Naive B cell (primary cell): ENCODE data around the gene ADGRL3. TPM values are rescaled to one million over a fixed set of nuclear protein-coding genes. Genes with fewer than 3 reads are reported as not detected.

Source experiments
- ATAC-seq, 2 donors: fragments of 150-1000 bp; cut with Tn5 transposase; 2 replicates each; pipeline ENCODE4 v1.10.0; 2021; ENCODE audit warnings: low read depth in 2 of 2, mild to moderate bottlenecking in 2 of 2, moderate library complexity in 2 of 2
- DNase-seq: peaks from one replicate; pipeline ENCODE4 v3.0.0; 2022
- H3K27ac Mint-ChIP-seq, 6 donors: one replicate each; pipeline ENCODE4 v1.8.0; 2020 to 2022; ENCODE audit warnings: mild to moderate bottlenecking in 6 of 6, mixed read lengths in 6 of 6, moderate library complexity in 5 of 6, inconsistent platforms in 2 of 6
- H3K27me3 Mint-ChIP-seq, 3 donors: one replicate each; pipeline ENCODE4 v1.8.0; 2021 to 2022; ENCODE audit warnings: mixed read lengths in 3 of 3, mild to moderate bottlenecking in 1 of 3
- H3K36me3 Mint-ChIP-seq, 2 donors: one replicate each; pipeline ENCODE4 v1.8.0; 2020 to 2022; ENCODE audit warnings: mixed read lengths in 2 of 2, inconsistent platforms in 1 of 2, mild to moderate bottlenecking in 1 of 2
- H3K4me1 Mint-ChIP-seq, 3 donors: one replicate each; pipeline ENCODE4 v1.8.0; 2020 to 2022; ENCODE audit warnings: mixed read lengths in 3 of 3, inconsistent platforms in 1 of 3, mild to moderate bottlenecking in 1 of 3, moderate library complexity in 1 of 3
- H3K4me3 Mint-ChIP-seq, 8 donors: one replicate each; pipeline ENCODE4 v1.8.0; 2020 to 2022; ENCODE audit warnings: mild to moderate bottlenecking in 8 of 8, mixed read lengths in 8 of 8, moderate library complexity in 8 of 8, inconsistent platforms in 2 of 8
- H3K9me3 Mint-ChIP-seq, 7 donors: one replicate each; pipeline ENCODE4 v1.8.0; 2020 to 2022; ENCODE audit warnings: mixed read lengths in 7 of 7, mild to moderate bottlenecking in 5 of 7, inconsistent platforms in 2 of 7, moderate library complexity in 1 of 7
- polyA plus RNA-seq, 6 donors: library from polyadenylated mRNA; unstranded; fragments of 300-500 nt; fragmentation: Illumina TruSeq; gene quantifications; one replicate each; pipeline ENCODE4 v1.2.3, GENCODE V29; 2021; ENCODE audit warnings: low read depth in 6 of 6

Gene ADGRL3
- polyA plus RNA-seq, 6 donors from 2014 or later = not detected

- H3K4me1 Mint-ChIP-seq = no peaks in the 10 kb centered on the region
- no peaks in the 10 kb centered on the region for H3K27me3 Mint-ChIP-seq
- no peaks in the 10 kb centered on the region for H3K36me3 Mint-ChIP-seq
- no peak for ATAC-seq
- DNase-seq = no peak
- no peak overlapping the region for H3K4me3 Mint-ChIP-seq
- H3K27ac Mint-ChIP-seq = no peak overlapping the region
- peaks cover 0 to 12% (median 4%) of the 10 kb centered on the region in 7 donors for H3K9me3 Mint-ChIP-seq
Observed at GRCh38 chr4:61308033-61308432, 107.9 kb downstream of the ADGRL3 start.

GRCh38 chr4:61309616-61310015 lies 109.5 kb downstream of the ADGRL3 start:
- Mint-ChIP-seq H3K36me3 (no peaks in the 10 kb centered on the region), H3K4me1 (no peaks in the 10 kb centered on the region), H3K27me3 (no peaks in the 10 kb centered on the region), H3K9me3 (peaks cover 0 to 19% (median 4%) of the 10 kb centered on the region in 7 donors), H3K27ac (no peak overlapping the region), H3K4me3 (no peak overlapping the region)
- no peak for DNase-seq
- no peak for ATAC-seq

- Mint-ChIP-seq H3K4me1 (no peaks in the 10 kb centered on the region), H3K4me3 (no peak overlapping the region), H3K27me3 (no peaks in the 10 kb centered on the region), H3K36me3 (no peaks in the 10 kb centered on the region), H3K27ac (no peak overlapping the region), H3K9me3 (peaks cover 0 to 24% (median 4%) of the 10 kb centered on the region in 7 donors)
- DNase-seq = no peak
- ATAC-seq = no peak
Observed at GRCh38 chr4:61312526-61312925, 112.4 kb downstream of the ADGRL3 start.

- ATAC-seq = no peak
- no peak for DNase-seq
- Mint-ChIP-seq H3K9me3 (peaks cover 0 to 20% (median 4%) of the 10 kb centered on the region in 7 donors), H3K4me1 (no peaks in the 10 kb centered on the region), H3K36me3 (no peaks in the 10 kb centered on the region), H3K4me3 (no peak overlapping the region), H3K27ac (no peak overlapping the region), H3K27me3 (no peaks in the 10 kb centered on the region)
Observed at GRCh38 chr4:61318431-61318830, 118.3 kb downstream of the ADGRL3 start.

GRCh38 chr4:61319156-61319555 lies 119.0 kb downstream of the ADGRL3 start:
- H3K27ac Mint-ChIP-seq = no peak overlapping the region
- H3K9me3 Mint-ChIP-seq = peaks cover 0 to 26% (median 7%) of the 10 kb centered on the region in 7 donors

GRCh38 chr4:61320154-61320553 lies 120.0 kb downstream of the ADGRL3 start:
- Mint-ChIP-seq H3K9me3 (peaks cover 0 to 20% (median 7%) of the 10 kb centered on the region in 7 donors), H3K27me3 (no peaks in the 10 kb centered on the region), H3K4me1 (no peaks in the 10 kb centered on the region), H3K27ac (no peak overlapping the region), H3K4me3 (no peak overlapping the region), H3K36me3 (no peaks in the 10 kb centered on the region)
- no peak for DNase-seq
- no peak for ATAC-seq

More at GRCh38 chr4:61319156-61319555, 119.0 kb downstream of the ADGRL3 start:
- Mint-ChIP-seq H3K36me3 (no peaks in the 10 kb centered on the region), H3K4me3 (no peak overlapping the region), H3K27me3 (no peaks in the 10 kb centered on the region), H3K4me1 (no peaks in the 10 kb centered on the region)
- ATAC-seq = no peak
- DNase-seq = no peak

GRCh38 chr4:61320631-61321030 lies 120.5 kb downstream of the ADGRL3 start:
- H3K4me1 Mint-ChIP-seq = no peaks in the 10 kb centered on the region
- no peak overlapping the region for H3K27ac Mint-ChIP-seq

GRCh38 chr4:61332693-61333092 lies 132.6 kb downstream of the ADGRL3 start:
- Mint-ChIP-seq H3K9me3 (peaks cover 0 to 8% (median 3%) of the 10 kb centered on the region in 7 donors), H3K36me3 (no peaks in the 10 kb centered on the region), H3K27me3 (no peaks in the 10 kb centered on the region), H3K4me3 (no peak overlapping the region), H3K27ac (no peak overlapping the region), H3K4me1 (no peaks in the 10 kb centered on the region)
- ATAC-seq = no peak
- DNase-seq = no peak

More at GRCh38 chr4:61320631-61321030, 120.5 kb downstream of the ADGRL3 start:
- H3K36me3 Mint-ChIP-seq = no peaks in the 10 kb centered on the region
- ATAC-seq (no peak), DNase-seq (no peak)
- no peak overlapping the region for H3K4me3 Mint-ChIP-seq
- H3K9me3 Mint-ChIP-seq = peaks cover 0 to 20% (median 7%) of the 10 kb centered on the region in 7 donors
- no peaks in the 10 kb centered on the region for H3K27me3 Mint-ChIP-seq

- Mint-ChIP-seq H3K9me3 (peaks cover 0 to 12% (median 2%) of the 10 kb centered on the region in 7 donors), H3K27ac (no peak overlapping the region), H3K27me3 (no peaks in the 10 kb centered on the region), H3K36me3 (no peaks in the 10 kb centered on the region), H3K4me1 (no peaks in the 10 kb centered on the region), H3K4me3 (no peak overlapping the region)
- DNase-seq (no peak), ATAC-seq (no peak)
Observed at GRCh38 chr4:61333490-61333889, 133.4 kb downstream of the ADGRL3 start.

GRCh38 chr4:61335241-61335763 lies 135.2 kb downstream of the ADGRL3 start:
- Mint-ChIP-seq H3K9me3 (peaks cover 0 to 12% (median 2%) of the 10 kb centered on the region in 7 donors), H3K27ac (no peak overlapping the region), H3K27me3 (no peaks in the 10 kb centered on the region), H3K4me1 (no peaks in the 10 kb centered on the region), H3K4me3 (no peak overlapping the region), H3K36me3 (no peaks in the 10 kb centered on the region)
- no peak for ATAC-seq
- DNase-seq = no peak

GRCh38 chr4:61336488-61336887 lies 136.4 kb downstream of the ADGRL3 start:
- peaks cover 0 to 9% (median 1%) of the 10 kb centered on the region in 7 donors for H3K9me3 Mint-ChIP-seq
- no peaks in the 10 kb centered on the region for H3K27me3 Mint-ChIP-seq
- H3K4me1 Mint-ChIP-seq = no peaks in the 10 kb centered on the region
- DNase-seq (no peak), ATAC-seq (no peak)
- no peak overlapping the region for H3K27ac Mint-ChIP-seq
- no peaks in the 10 kb centered on the region for H3K36me3 Mint-ChIP-seq
- no peak overlapping the region for H3K4me3 Mint-ChIP-seq

GRCh38 chr4:61336916-61337315 lies 136.8 kb downstream of the ADGRL3 start:
- no peak for DNase-seq
- Mint-ChIP-seq H3K4me1 (no peaks in the 10 kb centered on the region), H3K27me3 (no peaks in the 10 kb centered on the region), H3K36me3 (no peaks in the 10 kb centered on the region), H3K9me3 (peaks cover 0 to 9% (median 1%) of the 10 kb centered on the region in 7 donors), H3K4me3 (no peak overlapping the region), H3K27ac (no peak overlapping the region)
- ATAC-seq = no peak

GRCh38 chr4:61342061-61342460 lies 141.9 kb downstream of the ADGRL3 start:
- H3K4me1 Mint-ChIP-seq = no peaks in the 10 kb centered on the region
- no peak overlapping the region for H3K4me3 Mint-ChIP-seq
- DNase-seq = no peak
- peaks cover 0 to 9% (median 3%) of the 10 kb centered on the region in 7 donors for H3K9me3 Mint-ChIP-seq
- H3K27ac Mint-ChIP-seq = no peak overlapping the region
- no peak for ATAC-seq
- H3K36me3 Mint-ChIP-seq = no peaks in the 10 kb centered on the region
- H3K27me3 Mint-ChIP-seq = no peaks in the 10 kb centered on the region

GRCh38 chr4:61350932-61351331 lies 150.8 kb downstream of the ADGRL3 start:
- Mint-ChIP-seq H3K27ac (no peak overlapping the region), H3K4me1 (no peaks in the 10 kb centered on the region), H3K36me3 (no peaks in the 10 kb centered on the region), H3K27me3 (no peaks in the 10 kb centered on the region), H3K9me3 (peaks cover 0 to 9% (median 6%) of the 10 kb centered on the region in 7 donors), H3K4me3 (no peak overlapping the region)
- ATAC-seq (no peak), DNase-seq (no peak)

GRCh38 chr4:61356696-61357095 lies 156.6 kb downstream of the ADGRL3 start:
- Mint-ChIP-seq H3K4me3 (no peak overlapping the region), H3K27ac (no peak overlapping the region), H3K9me3 (peaks cover 0 to 13% (median 3%) of the 10 kb centered on the region in 7 donors), H3K4me1 (no peaks in the 10 kb centered on the region), H3K27me3 (no peaks in the 10 kb centered on the region), H3K36me3 (no peaks in the 10 kb centered on the region)
- DNase-seq = no peak
- ATAC-seq = no peak
